Activated CD4-positive, alpha-beta T cell treated with anti-CD3 and anti-CD28 coated beads for 24 hours (primary cell): ENCODE results near the gene GRIPAP1.

ENCODE experiments used
- DNase-seq, 2 donors: peaks; one replicate each; pipeline ENCODE4 v3.0.0-alpha.2; 2020; ENCODE audit warnings: low read depth in 2 of 2

The GRIPAP1 gene

GRCh38 chrX:49002091-49002935, at the start of gene GRIPAP1:
Gene GRIPAP1, minus strand, starts transcription at chrX:49002264. Its CDS starts 35 bp downstream, at chrX:49002229.
- DNase-seq = peak; percentile 48 to 54

GRCh38 chrX:49043987-49044281, 41.9 kb upstream of the GRIPAP1 start:
- no peak for DNase-seq

- peak; percentile 86 to 90 for DNase-seq
Observed at GRCh38 chrX:49043220-49043986, 41.3 kb upstream of the GRIPAP1 start, which contains the start of gene TFE3. Gene TFE3, minus strand, starts transcription at chrX:49043357. Its CDS starts 131 bp downstream, at chrX:49043226.

GRCh38 chrX:49042581-49043219, 40.6 kb upstream of the GRIPAP1 start:
- no peak for DNase-seq

- no peak for DNase-seq
Observed at GRCh38 chrX:49041744-49042580, 39.9 kb upstream of the GRIPAP1 start.

GRCh38 chrX:49040376-49040955, 38.4 kb upstream of the GRIPAP1 start:
- no peak for DNase-seq

GRCh38 chrX:49039598-49040375, 37.7 kb upstream of the GRIPAP1 start:
- peak; percentile 18 to 26 for DNase-seq

GRCh38 chrX:49037883-49038475, 35.9 kb upstream of the GRIPAP1 start:
- no peak for DNase-seq

GRCh38 chrX:49030283-49030682, 28.2 kb upstream of the GRIPAP1 start:
- no peak for DNase-seq

GRCh38 chrX:49029876-49030275, 27.8 kb upstream of the GRIPAP1 start:
- no peak for DNase-seq

GRCh38 chrX:49019599-49020249, 17.7 kb upstream of the GRIPAP1 start:
- DNase-seq = no peak

- DNase-seq = no peak
Observed at GRCh38 chrX:49019050-49019449, 17.0 kb upstream of the GRIPAP1 start.

- no peak for DNase-seq
Observed at GRCh38 chrX:49003696-49004095, 1.6 kb upstream of the GRIPAP1 start.

GRCh38 chrX:49001521-49002090, 458 bp downstream of the GRIPAP1 start:
- peak; percentile 2 to 7 for DNase-seq

GRCh38 chrX:49000636-49001035, 1.4 kb downstream of the GRIPAP1 start:
- no peak for DNase-seq

GRCh38 chrX:48999030-48999429, 3.0 kb downstream of the GRIPAP1 start:
- DNase-seq = no peak

GRCh38 chrX:48998391-48998790, 3.7 kb downstream of the GRIPAP1 start:
- no peak for DNase-seq

- no peak for DNase-seq
Observed at GRCh38 chrX:48997865-48998264, 4.2 kb downstream of the GRIPAP1 start.

GRCh38 chrX:48997455-48997854, 4.6 kb downstream of the GRIPAP1 start:
- DNase-seq = no peak
